Eye (tissue), 1 donor: Measurements from ENCODE around the gene ZC3H10.
"Not testable (repeated sequence)": the region's sequence is repeated elsewhere in the genome, so short reads cannot be mapped to it uniquely, and the experiment has no call there.

Experiments
- DNase-seq: peaks from one replicate; pipeline ENCODE4 v3.0.0-alpha.2; 2015

Gene ZC3H10

GRCh38 chr12:56103066-56103711 is 14.9 kb upstream of the ZC3H10 start:
- DNase-seq = no peak

GRCh38 chr12:56103823-56104108 is 14.3 kb upstream of the ZC3H10 start:
- DNase-seq = no peak

GRCh38 chr12:56104109-56104814 is 13.8 kb upstream of the ZC3H10 start, which contains the start of gene PA2G4:
PA2G4 (plus strand) TSS chr12:56104559; CDS start chr12:56104738, 179 bp downstream.
- peak; percentile 99 for DNase-seq

- peak; percentile 13 for DNase-seq
Observed at GRCh38 chr12:56104815-56105608, 13.1 kb upstream of the ZC3H10 start.

- no peak for DNase-seq
Observed at GRCh38 chr12:56105609-56105902, 12.5 kb upstream of the ZC3H10 start.

- DNase-seq = no peak
Observed at GRCh38 chr12:56107242-56107641, 10.8 kb upstream of the ZC3H10 start.

- DNase-seq = no peak
Observed at GRCh38 chr12:56110571-56110970, 7.5 kb upstream of the ZC3H10 start.

GRCh38 chr12:56114084-56114483 is 4.0 kb upstream of the ZC3H10 start:
- no peak for DNase-seq

- peak; percentile 58 for DNase-seq
Observed at GRCh38 chr12:56115329-56115728, 2.7 kb upstream of the ZC3H10 start.

GRCh38 chr12:56116267-56117081 is 1.6 kb upstream of the ZC3H10 start, which contains the start of gene RPL41:
RPL41 (plus strand) TSS chr12:56116633.
- peak; percentile 100 for DNase-seq

GRCh38 chr12:56117082-56117706 is 872 bp upstream of the ZC3H10 start:
- not testable (repeated sequence) for DNase-seq

GRCh38 chr12:56118688-56119357 is 757 bp downstream of the ZC3H10 start:
- no peak for DNase-seq

- DNase-seq = peak; percentile 90
Observed at GRCh38 chr12:56119361-56119796, 1.3 kb downstream of the ZC3H10 start.

- DNase-seq = no peak
Observed at GRCh38 chr12:56120158-56120846, 2.2 kb downstream of the ZC3H10 start.

GRCh38 chr12:56121204-56121870 is 3.3 kb downstream of the ZC3H10 start:
- DNase-seq = no peak

GRCh38 chr12:56122637-56123036 is 4.6 kb downstream of the ZC3H10 start:
- DNase-seq = no peak

GRCh38 chr12:56124133-56124532 is 6.1 kb downstream of the ZC3H10 start:
- DNase-seq = no peak

GRCh38 chr12:56126732-56127239 is 8.7 kb downstream of the ZC3H10 start:
- DNase-seq = peak; percentile 26

- DNase-seq = no peak
Observed at GRCh38 chr12:56127485-56127887, 9.4 kb downstream of the ZC3H10 start.

GRCh38 chr12:56127888-56128669 is 10.0 kb downstream of the ZC3H10 start, which contains the start of gene ESYT1:
ESYT1 (plus strand) TSS chr12:56128267; CDS start chr12:56128320, 53 bp downstream.
- DNase-seq = peak; percentile 100
